ENCODE measurements around the gene GNPAT. TPM values are rescaled to one million over a fixed set of nuclear protein-coding genes. Genes with fewer than 3 reads are reported as not detected.
A peak's percentile ranks its signal among the peaks of the same experiment; 100 is the strongest.

GNPAT gene
- total and polyA plus RNA-seq, 5 experiments from 2014 or later = 23.3 to 38.6 (median 34.5) TPM

GRCh38 chr1:231272173-231272572 is 31.2 kb downstream of the GNPAT start:
- H3K4me3 Mint-ChIP-seq = peak overlapping the region in 3 of 10 donors; percentile 33 to 45 (median 43)
- POLR2A ChIA-PET = no interaction called here
- DNase-seq = no peak

GRCh38 chr1:231272880-231273279 is 31.9 kb downstream of the GNPAT start:
- peak overlapping the region in 4 of 10 donors; percentile 4 to 89 (median 50) for H3K27ac Mint-ChIP-seq
- POLR2A ChIA-PET = no interaction called here
- peaks cover 0 to 4% (median 2%) of the 10 kb centered on the region in 4 donors for H3K4me1 Mint-ChIP-seq
- DNase-seq (no peak), ATAC-seq (no peak)
- H3K27me3 Mint-ChIP-seq = no peaks in the 10 kb centered on the region
- peaks cover 21 to 92% (median 39%) of the 10 kb centered on the region in 3 donors for H3K36me3 Mint-ChIP-seq
- no peaks in the 10 kb centered on the region for H3K9me3 Mint-ChIP-seq
- H3K4me3 Mint-ChIP-seq = peak overlapping the region in 1 of 10 donors; percentile 41

More at GRCh38 chr1:231272173-231272572, 31.2 kb downstream of the GNPAT start:
- H3K9me3 Mint-ChIP-seq = no peaks in the 10 kb centered on the region
- H3K27me3 Mint-ChIP-seq = no peaks in the 10 kb centered on the region
- ATAC-seq = no peak
- H3K36me3 Mint-ChIP-seq = peaks cover 21 to 90% (median 38%) of the 10 kb centered on the region in 3 donors
- H3K27ac Mint-ChIP-seq = peak overlapping the region in 6 of 10 donors; percentile 38 to 96 (median 82)
- H3K4me1 Mint-ChIP-seq = peaks cover 0 to 5% (median 2%) of the 10 kb centered on the region in 4 donors

DNA sequence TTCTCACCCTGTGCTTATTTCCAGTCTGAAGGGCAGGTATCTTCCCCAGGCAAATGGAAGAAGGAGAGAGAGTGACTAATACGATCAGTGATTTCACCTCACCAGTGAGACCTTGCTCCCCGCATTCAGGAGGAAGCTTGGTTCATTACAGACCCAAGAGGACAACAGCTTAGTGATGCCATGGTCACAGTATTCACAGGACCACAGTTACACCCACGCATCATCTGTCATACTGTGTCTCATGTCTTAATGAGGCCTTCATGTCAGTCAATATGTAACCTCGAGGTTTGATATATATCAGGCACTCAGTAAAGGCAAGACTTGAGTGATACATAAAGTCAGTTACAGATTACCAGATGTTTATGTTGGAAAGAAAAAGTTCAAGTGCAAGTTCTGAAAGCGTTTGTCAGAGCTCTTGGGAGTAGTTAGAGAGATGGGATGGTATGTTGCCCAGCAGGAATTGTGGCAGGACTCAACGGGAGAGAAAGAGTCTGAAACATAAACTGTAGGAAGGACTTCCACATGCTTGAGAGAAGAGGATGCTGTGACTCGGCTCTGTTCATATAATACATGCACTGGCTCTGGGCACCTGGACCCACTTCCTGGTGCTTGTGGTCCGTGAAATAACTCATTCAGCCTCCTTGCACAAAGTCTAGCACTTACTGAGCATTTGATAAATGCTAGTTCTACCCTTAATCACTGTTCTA is 33.3 kb downstream of the GNPAT start:
- DNase-seq (no peak), ATAC-seq (no peak)
- POLR2A ChIA-PET = no interaction called here
- Mint-ChIP-seq H3K27me3 (no peaks in the 10 kb centered on the region), H3K4me3 (no peak overlapping the region), H3K9me3 (no peaks in the 10 kb centered on the region), H3K27ac (peak overlapping the region in 2 of 10 donors; percentile 14 to 90), H3K4me1 (peaks cover 0 to 4% (median 2%) of the 10 kb centered on the region in 4 donors), H3K36me3 (peaks cover 19 to 79% (median 40%) of the 10 kb centered on the region in 3 donors)

DNA sequence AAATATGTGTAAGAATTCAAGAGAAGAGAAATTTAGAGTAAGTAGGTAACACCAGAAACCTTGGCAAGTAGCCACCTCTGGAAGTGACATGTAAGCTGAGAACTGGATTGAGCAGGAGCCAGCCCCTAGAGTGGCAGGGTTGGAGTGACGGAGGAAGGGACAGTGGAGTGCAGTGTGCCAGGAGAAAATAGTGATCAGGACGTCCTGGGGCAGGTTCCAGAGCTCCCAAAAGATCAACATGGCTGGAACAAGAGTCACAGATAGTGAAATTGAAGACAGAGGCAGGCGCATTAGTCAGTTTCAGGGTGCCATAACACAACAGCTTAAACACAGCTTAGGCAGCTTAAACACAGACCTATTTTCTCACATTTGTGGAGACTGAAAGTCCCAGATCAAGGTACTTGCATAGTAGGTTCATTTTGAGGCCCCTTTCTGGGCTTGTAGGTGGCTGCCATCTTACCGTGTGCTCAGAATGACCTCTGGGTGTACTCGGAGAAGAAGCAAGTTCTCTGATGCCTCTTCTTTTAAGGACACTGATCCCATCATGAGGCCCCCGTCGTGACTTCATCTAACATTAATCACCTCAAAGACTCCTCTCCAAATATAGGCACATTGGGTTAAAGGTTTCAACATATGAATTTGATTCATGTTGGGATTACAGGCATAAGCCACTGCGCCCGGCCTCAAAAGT is 37.2 kb downstream of the GNPAT start:
- H3K4me1 Mint-ChIP-seq = no peaks in the 10 kb centered on the region
- DNase-seq (no peak), ATAC-seq (no peak)
- POLR2A ChIA-PET = no interaction called here
- H3K27ac Mint-ChIP-seq = peak overlapping the region in 3 of 10 donors; percentile 35 to 53 (median 42)
- peaks cover 16 to 46% (median 34%) of the 10 kb centered on the region in 3 donors for H3K36me3 Mint-ChIP-seq
- no peaks in the 10 kb centered on the region for H3K27me3 Mint-ChIP-seq
- H3K4me3 Mint-ChIP-seq = no peak overlapping the region
- H3K9me3 Mint-ChIP-seq = no peaks in the 10 kb centered on the region

DNA sequence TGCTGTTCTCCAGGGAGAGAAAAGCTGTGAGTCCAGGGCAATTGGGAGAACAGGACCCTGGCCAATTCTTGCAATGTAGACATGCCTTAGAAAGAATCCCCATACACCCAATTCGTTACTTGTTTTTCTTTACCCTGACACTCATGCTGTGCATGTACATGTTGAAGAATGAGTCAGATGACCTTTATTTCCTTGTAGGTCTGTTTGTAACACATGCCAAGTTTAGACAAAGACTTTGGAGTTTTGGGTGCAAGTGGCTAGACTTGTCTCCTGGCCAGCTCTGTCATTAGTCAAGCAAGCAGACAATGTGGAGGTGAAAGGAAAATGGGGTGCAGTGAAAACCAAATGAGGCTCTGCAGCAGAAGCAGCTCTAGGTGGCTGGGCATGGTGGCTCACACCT is 38.1 kb downstream of the GNPAT start:
- peaks cover 15 to 39% (median 33%) of the 10 kb centered on the region in 3 donors for H3K36me3 Mint-ChIP-seq
- ATAC-seq (no peak), DNase-seq (no peak)
- no peaks in the 10 kb centered on the region for H3K4me1 Mint-ChIP-seq
- POLR2A ChIA-PET = no interaction called here
- H3K27ac Mint-ChIP-seq = no peak overlapping the region
- H3K4me3 Mint-ChIP-seq = no peak overlapping the region
- H3K9me3 Mint-ChIP-seq = no peaks in the 10 kb centered on the region
- no peaks in the 10 kb centered on the region for H3K27me3 Mint-ChIP-seq

DNA sequence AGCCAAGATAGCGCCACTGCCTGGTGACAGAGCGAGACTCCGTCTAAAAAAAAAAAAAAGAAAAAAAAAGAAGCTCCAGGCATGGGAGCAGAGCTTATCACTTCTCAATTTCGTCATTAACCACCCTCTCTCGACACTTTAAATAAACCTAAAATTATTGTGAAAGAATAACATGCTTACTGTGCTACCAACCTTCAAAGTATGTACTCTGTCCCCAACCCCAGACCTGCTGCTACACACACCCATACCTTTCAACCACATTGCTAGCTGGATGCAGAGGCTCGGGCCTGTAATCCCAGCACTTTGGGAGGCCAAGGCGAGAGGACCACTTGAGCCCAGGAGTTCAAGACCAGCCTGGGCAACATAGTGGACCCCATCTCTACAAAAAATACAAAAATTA is 38.7 kb downstream of the GNPAT start:
- Mint-ChIP-seq H3K9me3 (no peaks in the 10 kb centered on the region), H3K4me1 (no peaks in the 10 kb centered on the region), H3K27me3 (no peaks in the 10 kb centered on the region), H3K27ac (no peak overlapping the region), H3K4me3 (no peak overlapping the region), H3K36me3 (peaks cover 10 to 34% (median 27%) of the 10 kb centered on the region in 3 donors)
- ATAC-seq (no peak), DNase-seq (no peak)
- POLR2A ChIA-PET = no interaction called here

DNA sequence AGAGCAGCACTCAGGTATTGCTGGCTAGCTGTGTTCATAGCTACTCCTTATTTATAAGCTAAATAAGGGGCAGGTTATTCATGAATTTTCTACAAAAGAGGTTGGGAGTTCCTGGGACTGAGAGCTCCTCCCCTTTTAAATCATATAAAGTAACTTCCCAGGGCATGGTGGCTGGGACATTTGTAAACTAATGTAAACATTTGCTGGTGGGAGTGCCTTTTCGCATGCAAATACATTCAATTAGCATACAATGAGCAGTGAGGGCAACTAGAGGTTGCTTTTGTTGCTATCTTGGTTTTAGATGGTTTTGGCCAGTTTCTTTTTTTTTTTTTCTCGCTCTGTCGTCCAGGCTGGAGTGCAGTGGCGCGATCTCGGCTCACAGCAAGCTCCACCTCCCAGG is 43.4 kb downstream of the GNPAT start:
- ATAC-seq (no peak), DNase-seq (no peak)
- H3K27me3 Mint-ChIP-seq = no peaks in the 10 kb centered on the region
- H3K4me3 Mint-ChIP-seq = no peak overlapping the region
- no peaks in the 10 kb centered on the region for H3K4me1 Mint-ChIP-seq
- no peaks in the 10 kb centered on the region for H3K9me3 Mint-ChIP-seq
- no peak overlapping the region for H3K27ac Mint-ChIP-seq
- peaks cover 0 to 7% (median 2%) of the 10 kb centered on the region in 3 donors for H3K36me3 Mint-ChIP-seq
- POLR2A ChIA-PET = no interaction called here

DNA sequence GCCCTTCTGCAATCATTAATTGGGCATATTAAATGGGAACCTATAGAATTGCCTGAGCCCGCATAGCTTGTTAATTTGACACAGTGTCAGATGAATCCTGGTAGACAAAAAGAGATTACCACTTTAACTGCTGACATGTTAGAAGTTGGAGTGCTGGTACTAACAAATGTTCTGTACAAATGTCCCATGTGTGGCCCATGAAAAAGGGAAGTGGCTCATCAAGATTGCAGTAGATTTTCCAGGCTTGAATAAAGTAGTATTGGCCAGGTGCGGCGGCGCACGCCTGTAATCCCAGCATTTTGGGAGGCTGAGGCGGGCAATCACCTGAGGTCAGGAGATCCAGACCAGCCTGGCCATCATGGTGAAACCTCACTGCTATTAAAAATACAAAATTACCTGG is 45.6 kb downstream of the GNPAT start:
- Mint-ChIP-seq H3K9me3 (no peaks in the 10 kb centered on the region), H3K4me3 (no peak overlapping the region), H3K27ac (no peak overlapping the region), H3K36me3 (peaks cover 0 to 7% (median 2%) of the 10 kb centered on the region in 3 donors), H3K27me3 (no peaks in the 10 kb centered on the region), H3K4me1 (no peaks in the 10 kb centered on the region)
- POLR2A ChIA-PET = no interaction called here
- DNase-seq = no peak
- ATAC-seq = no peak

GRCh38 chr1:231295938-231296337 is 54.9 kb downstream of the GNPAT start:
- H3K4me1 Mint-ChIP-seq = no peaks in the 10 kb centered on the region
- DNase-seq = no peak
- H3K27ac Mint-ChIP-seq = no peak overlapping the region
- no peaks in the 10 kb centered on the region for H3K27me3 Mint-ChIP-seq
- POLR2A ChIA-PET = no interaction called here
- ATAC-seq = no peak
- H3K9me3 Mint-ChIP-seq = no peaks in the 10 kb centered on the region
- H3K4me3 Mint-ChIP-seq = no peak overlapping the region
- no peaks in the 10 kb centered on the region for H3K36me3 Mint-ChIP-seq

DNA sequence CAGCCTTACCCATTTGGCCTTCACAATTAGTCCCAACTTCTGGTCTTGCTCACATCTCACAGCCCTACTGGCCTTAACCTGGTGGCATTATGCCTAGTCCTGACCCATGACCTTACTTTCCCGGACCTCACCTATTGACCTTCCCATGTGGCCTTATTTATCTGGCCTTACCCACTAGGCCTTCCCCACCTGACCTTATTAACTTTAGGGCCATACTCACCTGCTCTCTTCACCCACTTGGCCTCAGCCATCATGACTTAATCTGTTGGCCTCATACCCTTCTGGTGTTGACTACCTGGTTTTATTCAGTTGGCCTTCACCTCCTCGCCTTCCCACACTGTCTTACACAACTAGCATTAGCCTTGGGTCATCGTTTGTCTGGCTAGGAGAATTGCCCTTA is 61.0 kb downstream of the GNPAT start:
- Mint-ChIP-seq H3K4me3 (no peak overlapping the region), H3K27ac (no peak overlapping the region), H3K36me3 (no peaks in the 10 kb centered on the region), H3K4me1 (peaks cover 0 to under 1% (median 0%) of the 10 kb centered on the region in 4 donors), H3K9me3 (no peaks in the 10 kb centered on the region), H3K27me3 (no peaks in the 10 kb centered on the region)
- ATAC-seq (no peak), DNase-seq (no peak)
- POLR2A ChIA-PET = no interaction called here

GRCh38 chr1:231310391-231310934 is 69.5 kb downstream of the GNPAT start:
- H3K9me3 Mint-ChIP-seq = no peaks in the 10 kb centered on the region
- no peaks in the 10 kb centered on the region for H3K36me3 Mint-ChIP-seq
- peaks cover 0 to 4% (median 0%) of the 10 kb centered on the region in 5 donors for H3K27me3 Mint-ChIP-seq
- H3K4me1 Mint-ChIP-seq = peaks cover 0 to 3% (median 0%) of the 10 kb centered on the region in 4 donors
- no peak overlapping the region for H3K27ac Mint-ChIP-seq
- POLR2A ChIA-PET = interaction anchor here (0.5 kb wide), 1 partner anchor 29 kb away, joined by 3 read pairs; no protein-coding TSS in a partner anchor
- no peak for ATAC-seq
- H3K4me3 Mint-ChIP-seq = no peak overlapping the region
- no peak for DNase-seq

GRCh38 chr1:231311720-231312431 is 70.9 kb downstream of the GNPAT start:
- no peaks in the 10 kb centered on the region for H3K36me3 Mint-ChIP-seq
- no peak overlapping the region for H3K27ac Mint-ChIP-seq
- H3K4me1 Mint-ChIP-seq = peaks cover 0 to 6% (median 3%) of the 10 kb centered on the region in 4 donors
- no peak for ATAC-seq
- H3K9me3 Mint-ChIP-seq = no peaks in the 10 kb centered on the region
- no peak for DNase-seq
- H3K27me3 Mint-ChIP-seq = peaks cover 0 to 7% (median 0%) of the 10 kb centered on the region in 5 donors
- POLR2A ChIA-PET = no interaction called here
- no peak overlapping the region for H3K4me3 Mint-ChIP-seq

GRCh38 chr1:231312432-231312788 is 71.4 kb downstream of the GNPAT start:
- peaks cover 0 to 7% (median 0%) of the 10 kb centered on the region in 5 donors for H3K27me3 Mint-ChIP-seq
- no peaks in the 10 kb centered on the region for H3K9me3 Mint-ChIP-seq
- H3K4me3 Mint-ChIP-seq = no peak overlapping the region
- H3K4me1 Mint-ChIP-seq = peaks cover 0 to 6% (median 1%) of the 10 kb centered on the region in 4 donors
- H3K27ac Mint-ChIP-seq = no peak overlapping the region
- ATAC-seq (no peak), DNase-seq (no peak)
- H3K36me3 Mint-ChIP-seq = no peaks in the 10 kb centered on the region
- POLR2A ChIA-PET = no interaction called here
